HuH-7 (cell line): Measurements from ENCODE around the gene CIROP.
A peak's percentile ranks its signal among the peaks of the same experiment; 100 is the strongest.
"Not testable (repeated sequence)": the region's sequence is repeated elsewhere in the genome, so short reads cannot be mapped to it uniquely, and the experiment has no call there.

Source experiments
- DNase-seq: peaks from one replicate; pipeline ENCODE4 v3.0.0; 2011; ENCODE audit warnings: low spot score

Gene CIROP

GRCh38 chr14:23113431-23114119, 8.8 kb upstream of the CIROP start:
- no peak for DNase-seq

- no peak for DNase-seq
Observed at GRCh38 chr14:23112359-23113178, 7.8 kb upstream of the CIROP start.

- no peak for DNase-seq
Observed at GRCh38 chr14:23110579-23111365, 6.0 kb upstream of the CIROP start.

GRCh38 chr14:23109769-23110168, 5.0 kb upstream of the CIROP start:
- no peak for DNase-seq

- DNase-seq = not testable (repeated sequence)
Observed at GRCh38 chr14:23108169-23108568, 3.4 kb upstream of the CIROP start.

- DNase-seq = not testable (repeated sequence)
Observed at GRCh38 chr14:23107620-23108019, 2.8 kb upstream of the CIROP start.

- no peak for DNase-seq
Observed at GRCh38 chr14:23106747-23107045, 1.9 kb upstream of the CIROP start.

- no peak for DNase-seq
Observed at GRCh38 chr14:23105348-23105824, 597 bp upstream of the CIROP start.

- DNase-seq = no peak
Observed at GRCh38 chr14:23104070-23104590, 659 bp downstream of the CIROP start.

- no peak for DNase-seq
Observed at GRCh38 chr14:23103581-23103980, 1.2 kb downstream of the CIROP start.

- no peak for DNase-seq
Observed at GRCh38 chr14:23102801-23103200, 2.0 kb downstream of the CIROP start.

- DNase-seq = no peak
Observed at GRCh38 chr14:23101986-23102625, 2.7 kb downstream of the CIROP start.

GRCh38 chr14:23101213-23101970, 3.4 kb downstream of the CIROP start:
- DNase-seq = no peak

GRCh38 chr14:23099212-23099861, 5.5 kb downstream of the CIROP start:
- DNase-seq = no peak

- DNase-seq = no peak
Observed at GRCh38 chr14:23097786-23098185, 7.0 kb downstream of the CIROP start.

GRCh38 chr14:23095196-23096108, 9.3 kb downstream of the CIROP start, which contains the start of gene C14orf119:
Gene C14orf119 (plus strand): TSS chr14:23095505. CDS start chr14:23097659, 2,154 bp downstream.
- peak; percentile 96 for DNase-seq

- peak; percentile 88 for DNase-seq
Observed at GRCh38 chr14:23094666-23095195, 10.1 kb downstream of the CIROP start, which contains the start of gene ACIN1. Gene ACIN1 (minus strand): TSS chr14:23095136. CDS start chr14:23095112, 24 bp downstream.

- DNase-seq = no peak
Observed at GRCh38 chr14:23093991-23094665, 10.7 kb downstream of the CIROP start.
